HEK293T (cell line): ENCODE data around the gene CORO2B.

Source experiments
- ELF4 ChIP-seq: fragments of 450-650 bp; IDR thresholded peaks from 2 replicates; pipeline ENCODE4 v1.6.1; 2017; ENCODE audit warnings: antibody characterized with exemption
- FOXA1 ChIP-seq: fragments of 450-650 bp; IDR thresholded peaks from 2 replicates; pipeline ENCODE4 v1.6.1; 2016; ENCODE audit warnings: mild to moderate bottlenecking
- FOXK2 ChIP-seq: fragments of 450-650 bp; IDR thresholded peaks from 2 replicates; pipeline ENCODE4 v1.6.1; 2016; ENCODE audit warnings: mild to moderate bottlenecking
- HDGF ChIP-seq: fragments of 450-650 bp; IDR thresholded peaks from 2 replicates; pipeline ENCODE4 v1.6.1; 2017; ENCODE audit warnings: antibody characterized with exemption, borderline replicate concordance
- SP1 ChIP-seq: fragments of 450-650 bp; IDR thresholded peaks from 2 replicates; pipeline ENCODE4 v1.6.1; 2017

- TF ChIP-seq SP1, result no peak
- no peak for TF ChIP-seq HDGF
- TF ChIP-seq FOXK2, result no peak
- TF ChIP-seq FOXA1, result no peak
- TF ChIP-seq ELF4, result no peak
Measured at GRCh38 chr15:68629519-68630210, 50.9 kb downstream of the CORO2B start.
